ENCODE results near the gene ERH. TPM values are rescaled to one million over a fixed set of nuclear protein-coding genes. Genes with fewer than 3 reads are reported as not detected.

The ERH gene
- total and polyA plus RNA-seq, 2 donors (not counting 1 experiment from before 2014, with no cell fraction given), result 29.3 to 169 TPM

DNA sequence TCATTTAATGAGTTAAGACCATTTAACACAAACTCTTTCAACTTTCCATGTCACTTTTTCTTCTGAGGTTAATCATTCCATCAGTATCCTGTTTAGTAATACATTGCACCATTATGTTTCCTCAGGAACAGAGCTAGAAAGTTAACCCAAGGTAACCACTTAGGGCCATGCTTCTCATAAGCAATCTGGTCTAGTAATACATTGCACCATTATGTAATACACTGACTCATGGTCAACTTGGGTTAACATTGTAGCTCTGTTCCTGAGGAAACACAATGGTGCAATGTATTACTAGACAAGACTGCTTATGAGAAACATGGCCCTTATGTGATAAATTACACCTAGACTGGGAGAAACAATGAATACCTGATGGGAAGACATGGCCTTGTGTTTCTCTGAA is 21.7 kb downstream of the ERH start:
- Histone ChIP-seq H4K20me1 (ENCODE audit: control insufficient read depth, insufficient read depth, low read length, poor library complexity, severe bottlenecking) (peaks cover 12% of the 10 kb centered on the region), H3K9ac (ENCODE audit: low read length) (no peak overlapping the region), H3K79me2 (ENCODE audit: control insufficient read depth, insufficient read depth, low read length) (no peaks in the 10 kb centered on the region), H3K9me3 (ENCODE audit: control extremely low read depth in 1 of 3, control insufficient read depth in 2 of 3, insufficient read depth in 1 of 3, low read length in 2 of 3) (peaks cover 0 to 6% (median 3%) of the 10 kb centered on the region in 3 donors), H3K4me3 (ENCODE audit: control extremely low read depth in 1 of 5, extremely low read depth in 1 of 5, insufficient read depth in 1 of 5, low read depth in 2 of 5, low read length in 4 of 5) (no peak overlapping the region), H2AFZ (ENCODE audit: insufficient read depth, low read depth, low read length, poor library complexity, severe bottlenecking) (no peak overlapping the region), H3K36me3 (replicated peaks in 1 of 2; ENCODE audit: control extremely low read depth in 1 of 2, control insufficient read depth in 1 of 2, extremely low read depth in 1 of 2, insufficient read depth in 2 of 2, low read length in 1 of 2) (peaks cover 2 to 27% of the 10 kb centered on the region in 2 experiments), H3K27me3 (replicated peaks in 1 of 4; ENCODE audit: control extremely low read depth in 1 of 4, control insufficient read depth in 3 of 4, insufficient read depth in 4 of 4, low read length in 3 of 4) (no peaks in the 10 kb centered on the region), H3K4me2 (replicated peaks; ENCODE audit: low read depth, low read length, poor library complexity, severe bottlenecking) (no peak overlapping the region), H3K27ac (ENCODE audit: low read length in 2 of 2) (no peak overlapping the region), H3K4me1 (ENCODE audit: control insufficient read depth in 2 of 2, insufficient read depth in 2 of 2, low read length in 2 of 2) (no peaks in the 10 kb centered on the region)
- H3K27me3 Mint-ChIP-seq, result no peaks in the 10 kb centered on the region
- CTCF ChIA-PET, result no interaction called here
- TF ChIP-seq, protein P1, sequence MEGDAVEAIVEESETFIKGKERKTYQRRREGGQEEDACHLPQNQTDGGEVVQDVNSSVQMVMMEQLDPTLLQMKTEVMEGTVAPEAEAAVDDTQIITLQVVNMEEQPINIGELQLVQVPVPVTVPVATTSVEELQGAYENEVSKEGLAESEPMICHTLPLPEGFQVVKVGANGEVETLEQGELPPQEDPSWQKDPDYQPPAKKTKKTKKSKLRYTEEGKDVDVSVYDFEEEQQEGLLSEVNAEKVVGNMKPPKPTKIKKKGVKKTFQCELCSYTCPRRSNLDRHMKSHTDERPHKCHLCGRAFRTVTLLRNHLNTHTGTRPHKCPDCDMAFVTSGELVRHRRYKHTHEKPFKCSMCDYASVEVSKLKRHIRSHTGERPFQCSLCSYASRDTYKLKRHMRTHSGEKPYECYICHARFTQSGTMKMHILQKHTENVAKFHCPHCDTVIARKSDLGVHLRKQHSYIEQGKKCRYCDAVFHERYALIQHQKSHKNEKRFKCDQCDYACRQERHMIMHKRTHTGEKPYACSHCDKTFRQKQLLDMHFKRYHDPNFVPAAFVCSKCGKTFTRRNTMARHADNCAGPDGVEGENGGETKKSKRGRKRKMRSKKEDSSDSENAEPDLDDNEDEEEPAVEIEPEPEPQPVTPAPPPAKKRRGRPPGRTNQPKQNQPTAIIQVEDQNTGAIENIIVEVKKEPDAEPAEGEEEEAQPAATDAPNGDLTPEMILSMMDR (IDR thresholded peaks at IDR 0.05), result no peak
- TF ChIP-seq EZH2 (IDR thresholded peaks at IDR 0.05; ENCODE audit: borderline replicate concordance, insufficient read depth, low read depth, low read length, poor library complexity, severe bottlenecking), result no peak
- intact Hi-C loops (cut with micrococcal nuclease), result no loop called here
- H3K4me1 Mint-ChIP-seq, result no peaks in the 10 kb centered on the region
- H3K9me3 Mint-ChIP-seq (ENCODE audit: insufficient read depth), result peaks cover 2% of the 10 kb centered on the region
- no peak for DNase-seq
- no peak overlapping the region for H3K4me3 Mint-ChIP-seq
- no peak for ATAC-seq (ENCODE audit: low read depth)
- H3K27ac Mint-ChIP-seq, result no peak overlapping the region
- POLR2A ChIA-PET, result no interaction called here

DNA sequence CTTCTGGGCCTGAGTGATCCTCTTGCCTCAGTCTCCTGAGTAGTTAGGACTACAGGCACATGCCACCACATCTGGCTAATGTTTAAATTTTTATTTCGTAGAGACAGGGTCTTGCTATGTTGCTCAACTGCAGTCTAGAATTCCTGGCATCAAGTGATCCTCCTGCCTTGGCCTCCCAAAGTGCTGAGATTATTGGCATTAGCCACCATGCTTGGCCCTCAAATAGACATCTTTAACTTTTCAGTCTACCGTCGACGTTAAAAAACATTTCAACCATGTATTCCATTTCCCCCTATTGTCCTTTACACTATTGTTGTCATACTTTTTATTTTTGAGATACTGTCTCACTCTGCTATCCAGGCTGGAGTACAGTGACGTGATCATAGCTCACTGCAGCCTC is 22.4 kb downstream of the ERH start:
- intact Hi-C loops (cut with micrococcal nuclease), result no loop called here
- peaks cover 2% of the 10 kb centered on the region for H3K9me3 Mint-ChIP-seq (ENCODE audit: insufficient read depth)
- no peak overlapping the region for H3K4me3 Mint-ChIP-seq
- H3K27ac ChIP-seq (ENCODE audit: low read length in 2 of 2), result no peak overlapping the region
- TF ChIP-seq EZH2 (IDR thresholded peaks at IDR 0.05; ENCODE audit: borderline replicate concordance, insufficient read depth, low read depth, low read length, poor library complexity, severe bottlenecking), result no peak
- TF ChIP-seq, protein P1 (IDR thresholded peaks at IDR 0.05), result no peak
- no peak overlapping the region for H3K27ac Mint-ChIP-seq
- no peaks in the 10 kb centered on the region for H3K27me3 ChIP-seq (replicated peaks in 1 of 4; ENCODE audit: control extremely low read depth in 1 of 4, control insufficient read depth in 3 of 4, insufficient read depth in 4 of 4, low read length in 3 of 4)
- 97% methylated on average over 5 of the region's 5 CpGs for WGBS (ENCODE audit: insufficient coverage)
- peaks cover 0 to 6% (median 3%) of the 10 kb centered on the region in 3 donors for H3K9me3 ChIP-seq (ENCODE audit: control extremely low read depth in 1 of 3, control insufficient read depth in 2 of 3, insufficient read depth in 1 of 3, low read length in 2 of 3)
- ChIA-PET POLR2A (no interaction called here), CTCF (no interaction called here)
- no peak for DNase-seq
- peaks cover 5% of the 10 kb centered on the region for H4K20me1 ChIP-seq (ENCODE audit: control insufficient read depth, insufficient read depth, low read length, poor library complexity, severe bottlenecking)
- H2AFZ ChIP-seq (ENCODE audit: insufficient read depth, low read depth, low read length, poor library complexity, severe bottlenecking), result no peak overlapping the region
- no peak overlapping the region for H3K9ac ChIP-seq (ENCODE audit: low read length)
- H3K36me3 ChIP-seq (replicated peaks in 1 of 2; ENCODE audit: control extremely low read depth in 1 of 2, control insufficient read depth in 1 of 2, extremely low read depth in 1 of 2, insufficient read depth in 2 of 2, low read length in 1 of 2), result peaks cover 0 to 26% of the 10 kb centered on the region in 2 experiments
- no peaks in the 10 kb centered on the region for H3K27me3 Mint-ChIP-seq
- H3K4me1 ChIP-seq (ENCODE audit: control insufficient read depth in 2 of 2, insufficient read depth in 2 of 2, low read length in 2 of 2), result no peaks in the 10 kb centered on the region
- ATAC-seq (ENCODE audit: low read depth), result no peak
- no peak overlapping the region for H3K4me2 ChIP-seq (replicated peaks; ENCODE audit: low read depth, low read length, poor library complexity, severe bottlenecking)
- no peak overlapping the region for H3K4me3 ChIP-seq (ENCODE audit: control extremely low read depth in 1 of 5, extremely low read depth in 1 of 5, insufficient read depth in 1 of 5, low read depth in 2 of 5, low read length in 4 of 5)
- H3K4me1 Mint-ChIP-seq, result no peaks in the 10 kb centered on the region
- H3K79me2 ChIP-seq (ENCODE audit: control insufficient read depth, insufficient read depth, low read length), result no peaks in the 10 kb centered on the region
